ENCODE results near the gene EIF2A. TPM values are rescaled to one million over a fixed set of nuclear protein-coding genes. Genes with fewer than 3 reads are reported as not detected.

EIF2A gene
- total RNA-seq, 1 experiment from 2014 or later = 96.4 TPM

- Histone ChIP-seq H3K9me2 (ENCODE audit: insufficient read depth) (no peaks in the 10 kb centered on the region), H3K79me2 (ENCODE audit: low read depth) (no peaks in the 10 kb centered on the region), H2AFZ (no peak overlapping the region), H3K4me3 (no peak overlapping the region), H3K36me3 (ENCODE audit: low read depth) (peaks cover 50% of the 10 kb centered on the region), H3F3A (ENCODE audit: insufficient read depth, low read depth) (no peaks in the 10 kb centered on the region), H3K4me2 (no peak overlapping the region), H3K27ac (no peak overlapping the region), H3K4me1 (replicated peaks; ENCODE audit: insufficient read depth) (no peaks in the 10 kb centered on the region), H4K20me1 (ENCODE audit: insufficient read depth) (no peaks in the 10 kb centered on the region; the same call in 1 of the 2 replicates), H3K27me3 (ENCODE audit: insufficient read depth, low read depth) (no peaks in the 10 kb centered on the region), H3K9me3 (ENCODE audit: insufficient read depth, low read depth) (no peaks in the 10 kb centered on the region)
- intact Hi-C loops (cut with micrococcal nuclease; ENCODE audit: unreplicated experiment) = no loop called here
- no TSS peak for BruUV-seq (replicated peaks)
- TF ChIP-seq CTCF (conservative IDR thresholded peaks at IDR 0.05) (no peak), EZH2 (IDR thresholded peaks at IDR 0.05; ENCODE audit: low read depth) (no peak)
- ChIA-PET POLR2A (ENCODE audit: unreplicated experiment) (interaction anchor here (0.6 kb wide), 1 partner anchor 35 kb away, joined by 6 read pairs; no protein-coding TSS in a partner anchor), CTCF (interaction anchor here (0.6 kb wide), 1 partner anchor 660 kb away, joined by 3 read pairs; no protein-coding TSS in a partner anchor)
- DNase-seq = no peak
Measured at GRCh38 chr3:150567328-150567727, 20.7 kb downstream of the EIF2A start.

GRCh38 chr3:150577855-150578254, 31.3 kb downstream of the EIF2A start:
- intact Hi-C loops (cut with micrococcal nuclease; ENCODE audit: unreplicated experiment) = no loop called here
- CTCF ChIA-PET = no interaction called here
- BruUV-seq (replicated peaks) = no TSS peak

GRCh38 chr3:150581174-150581573, 34.6 kb downstream of the EIF2A start:
- Histone ChIP-seq H2AFZ (no peak overlapping the region), H3K4me3 (no peak overlapping the region), H3K79me2 (ENCODE audit: low read depth) (peaks cover 9% of the 10 kb centered on the region), H3K4me2 (no peak overlapping the region), H3K27me3 (ENCODE audit: insufficient read depth, low read depth) (no peaks in the 10 kb centered on the region), H3K9me2 (ENCODE audit: insufficient read depth) (no peaks in the 10 kb centered on the region), H4K20me1 (ENCODE audit: insufficient read depth) (peaks cover 10% of the 10 kb centered on the region; the same call in 1 of the 2 replicates), H3K4me1 (replicated peaks; ENCODE audit: insufficient read depth) (no peaks in the 10 kb centered on the region), H3K9me3 (ENCODE audit: insufficient read depth, low read depth) (no peaks in the 10 kb centered on the region), H3F3A (ENCODE audit: insufficient read depth, low read depth) (peaks cover 19% of the 10 kb centered on the region; the same call in 1 of the 2 replicates), H3K27ac (no peak overlapping the region), H3K36me3 (ENCODE audit: low read depth) (peaks cover 33% of the 10 kb centered on the region)
- BruUV-seq (replicated peaks) = no TSS peak
- intact Hi-C loops (cut with micrococcal nuclease; ENCODE audit: unreplicated experiment) = no loop called here
- TF ChIP-seq CTCF (conservative IDR thresholded peaks at IDR 0.05) = no peak
- TF ChIP-seq EZH2 (IDR thresholded peaks at IDR 0.05; ENCODE audit: low read depth) = no peak
- CTCF ChIA-PET = no interaction called here
- POLR2A ChIA-PET (ENCODE audit: unreplicated experiment) = no interaction called here
- DNase-seq = no peak

More at GRCh38 chr3:150577855-150578254, 31.3 kb downstream of the EIF2A start:
- no peak overlapping the region for H3K4me3 ChIP-seq
- peaks cover 28% of the 10 kb centered on the region for H3K36me3 ChIP-seq (ENCODE audit: low read depth)
- H3K79me2 ChIP-seq (ENCODE audit: low read depth) = peaks cover 9% of the 10 kb centered on the region
- H3K9me3 ChIP-seq (ENCODE audit: insufficient read depth, low read depth) = no peaks in the 10 kb centered on the region
- H2AFZ ChIP-seq = no peak overlapping the region
- no peaks in the 10 kb centered on the region for H3K9me2 ChIP-seq (ENCODE audit: insufficient read depth)
- TF ChIP-seq EZH2 (IDR thresholded peaks at IDR 0.05; ENCODE audit: low read depth) (no peak), CTCF (conservative IDR thresholded peaks at IDR 0.05) (no peak; the same call in 1 of the 2 replicates)
- H3K27ac ChIP-seq = no peak overlapping the region
- DNase-seq = no peak
- H3F3A ChIP-seq (ENCODE audit: insufficient read depth, low read depth) = peaks cover 25% of the 10 kb centered on the region; the same call in 1 of the 2 replicates
- no peak overlapping the region for H3K4me2 ChIP-seq
- peaks cover 8% of the 10 kb centered on the region for H4K20me1 ChIP-seq (ENCODE audit: insufficient read depth)
- H3K4me1 ChIP-seq (replicated peaks; ENCODE audit: insufficient read depth) = no peaks in the 10 kb centered on the region
- POLR2A ChIA-PET (ENCODE audit: unreplicated experiment) = interaction anchor here (0.6 kb wide), 1 partner anchor 35 kb away, joined by 10 read pairs; no protein-coding TSS in a partner anchor
- H3K27me3 ChIP-seq (ENCODE audit: insufficient read depth, low read depth) = no peaks in the 10 kb centered on the region
